Mucosa of rectum (tissue), 2 donors: ENCODE measurements around the gene SH3PXD2B.

Experiments
- H3K27ac ChIP-seq, 2 donors: one replicate each; pipeline ENCODE4 v1.7.0; 2013; ENCODE audit warnings: inconsistent platforms in 2 of 2, low read depth in 2 of 2, low read length in 2 of 2
- H3K27me3 ChIP-seq, 2 donors: one replicate each; pipeline ENCODE4 v1.7.0; 2013; ENCODE audit warnings: low read length in 2 of 2; ENCODE audit not compliant: control insufficient read depth in 2 of 2, insufficient read depth in 2 of 2
- H3K36me3 ChIP-seq, 2 donors: one replicate each; pipeline ENCODE4 v1.7.0; 2013; ENCODE audit warnings: low read length in 2 of 2; ENCODE audit not compliant: control insufficient read depth in 2 of 2, insufficient read depth in 2 of 2
- H3K4me1 ChIP-seq, 2 donors: one replicate each; pipeline ENCODE4 v1.7.0; 2013; ENCODE audit warnings: low read length in 2 of 2, mild to moderate bottlenecking in 1 of 2; ENCODE audit not compliant: control insufficient read depth in 2 of 2, insufficient read depth in 2 of 2
- H3K4me3 ChIP-seq, 2 donors: one replicate each; pipeline ENCODE4 v1.7.0; 2013; ENCODE audit warnings: low read length in 2 of 2
- H3K9ac ChIP-seq, 2 donors: one replicate each; pipeline ENCODE4 v1.7.0; 2013; ENCODE audit warnings: low read length in 2 of 2, low read depth in 1 of 2, mild to moderate bottlenecking in 1 of 2
- H3K9me3 ChIP-seq, 2 donors: one replicate each; pipeline ENCODE4 v1.7.0; 2013; ENCODE audit warnings: low read length in 2 of 2; ENCODE audit not compliant: control insufficient read depth in 2 of 2
- donor health status: healthy.
- donor health status: Normal muscosa, but diverticular disease.

The SH3PXD2B gene

DNA sequence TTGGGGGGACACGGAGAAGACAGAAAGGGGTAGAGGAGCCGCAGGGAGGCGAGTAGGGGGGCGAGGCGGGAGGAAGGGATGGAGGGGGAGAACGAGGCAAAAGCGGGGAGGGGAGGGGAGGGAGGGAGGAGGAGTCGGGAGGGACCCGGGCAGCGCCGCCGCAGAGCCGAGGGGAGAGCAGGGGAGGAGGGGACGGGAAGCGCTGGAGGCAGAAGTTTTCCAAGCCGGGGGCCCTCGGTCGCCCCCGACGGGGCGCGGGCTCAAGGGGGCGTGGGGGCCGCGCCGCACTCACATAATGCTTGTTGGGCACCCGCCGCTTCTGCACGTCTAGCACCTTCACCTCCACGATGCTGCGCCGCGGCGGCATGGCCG lies 353 bp downstream of the SH3PXD2B start:
- Histone ChIP-seq H3K4me3 (peak overlapping the region; percentile 79 to 81), H3K27ac (peak overlapping the region; percentile 78 to 82), H3K9ac (peak overlapping the region; percentile 74 to 85), H3K36me3 (no peaks in the 10 kb centered on the region), H3K4me1 (peaks cover 12 to 13% of the 10 kb centered on the region in 2 donors), H3K9me3 (no peaks in the 10 kb centered on the region), H3K27me3 (peaks cover 0 to 3% of the 10 kb centered on the region in 2 donors)

DNA sequence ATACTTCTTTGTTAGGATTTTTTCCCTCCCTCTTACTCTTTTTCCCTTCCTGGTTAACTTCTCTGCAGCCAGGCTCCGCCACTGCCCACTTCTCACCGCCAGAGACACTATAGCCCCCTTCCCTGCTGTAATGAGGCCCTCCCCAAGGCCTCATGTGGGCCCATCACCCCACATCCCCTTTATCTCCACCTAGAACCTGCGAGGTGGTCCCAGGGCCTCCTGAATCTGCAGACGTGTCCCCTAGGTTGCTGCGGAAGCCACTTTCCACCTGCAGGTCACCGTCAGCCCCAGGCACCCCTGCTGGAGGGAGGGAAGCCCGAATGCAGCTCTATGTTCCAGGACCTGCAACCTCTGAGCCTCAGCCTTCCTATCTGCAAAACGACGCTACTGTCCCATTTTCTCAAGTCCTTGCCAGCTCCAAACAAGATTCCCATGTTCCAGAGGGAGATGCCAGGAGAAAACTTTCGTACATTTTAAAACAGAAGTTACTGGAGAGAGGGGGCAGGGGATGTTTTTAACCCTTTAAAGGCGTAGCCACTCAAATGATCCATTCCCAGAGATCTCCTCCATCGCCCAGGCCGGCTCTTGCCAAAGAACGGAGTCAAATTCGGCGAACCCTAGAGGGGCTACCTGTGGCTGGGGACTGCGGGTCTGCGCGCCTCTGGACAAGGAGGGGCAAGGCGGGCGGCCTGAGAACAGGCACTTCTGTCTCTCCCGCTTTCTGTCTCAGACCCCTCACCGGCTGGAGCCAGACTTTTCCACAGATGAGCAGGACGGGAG lies 929 bp downstream of the SH3PXD2B start:
- peaks cover 12 to 13% of the 10 kb centered on the region in 2 donors for H3K4me1 ChIP-seq
- H3K9me3 ChIP-seq = no peaks in the 10 kb centered on the region
- H3K36me3 ChIP-seq = no peaks in the 10 kb centered on the region
- peak overlapping the region; percentile 79 to 81 for H3K4me3 ChIP-seq
- peaks cover 0 to 3% of the 10 kb centered on the region in 2 donors for H3K27me3 ChIP-seq
- H3K27ac ChIP-seq = peak overlapping the region; percentile 78 to 82
- H3K9ac ChIP-seq = peak overlapping the region; percentile 74 to 85

DNA sequence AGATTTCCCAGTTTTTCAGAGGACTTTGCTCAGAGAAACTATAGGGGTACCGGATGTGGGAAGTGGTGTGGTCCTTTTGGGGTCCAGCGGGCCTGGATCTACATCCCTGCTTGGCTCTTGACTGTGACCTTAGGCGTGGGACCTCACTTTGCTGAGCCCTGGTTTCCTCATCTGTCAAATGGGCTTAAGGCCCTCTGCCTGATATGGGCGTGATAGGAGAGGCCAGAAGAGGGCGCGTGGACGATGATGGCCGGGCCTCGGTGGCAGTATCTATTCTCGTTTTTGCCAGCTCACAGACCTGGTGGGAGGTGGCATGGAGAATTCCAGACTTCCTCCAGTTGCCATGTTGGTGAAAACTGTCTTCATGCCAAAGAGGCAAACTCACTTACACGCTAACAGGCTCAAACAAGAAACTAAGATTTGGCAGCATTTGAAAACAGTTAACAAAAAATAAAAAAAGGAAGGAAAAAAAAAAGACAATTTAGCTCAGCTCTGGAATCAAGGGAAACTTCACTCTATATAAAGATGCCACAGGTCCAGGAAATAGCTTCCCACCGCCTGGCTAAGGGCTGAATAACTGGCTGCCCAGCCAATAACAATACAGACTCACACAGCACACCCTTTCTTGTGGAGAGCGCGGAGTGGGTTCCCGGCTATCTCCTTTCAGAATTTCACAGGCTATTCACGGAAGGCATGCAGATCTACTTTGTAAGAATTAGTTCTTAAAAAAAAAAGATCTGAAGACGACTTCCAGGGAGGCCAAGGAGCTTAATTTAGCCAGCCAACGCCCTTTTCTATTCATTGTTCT lies 1.7 kb downstream of the SH3PXD2B start:
- Histone ChIP-seq H3K9me3 (no peaks in the 10 kb centered on the region), H3K9ac (peak overlapping the region in 1 of 2 donors; percentile 85), H3K36me3 (no peaks in the 10 kb centered on the region), H3K4me3 (peak overlapping the region; percentile 79 to 81), H3K27ac (peak overlapping the region; percentile 78 to 82), H3K4me1 (peaks cover 12 to 13% of the 10 kb centered on the region in 2 donors), H3K27me3 (peaks cover 0 to 3% of the 10 kb centered on the region in 2 donors)

DNA sequence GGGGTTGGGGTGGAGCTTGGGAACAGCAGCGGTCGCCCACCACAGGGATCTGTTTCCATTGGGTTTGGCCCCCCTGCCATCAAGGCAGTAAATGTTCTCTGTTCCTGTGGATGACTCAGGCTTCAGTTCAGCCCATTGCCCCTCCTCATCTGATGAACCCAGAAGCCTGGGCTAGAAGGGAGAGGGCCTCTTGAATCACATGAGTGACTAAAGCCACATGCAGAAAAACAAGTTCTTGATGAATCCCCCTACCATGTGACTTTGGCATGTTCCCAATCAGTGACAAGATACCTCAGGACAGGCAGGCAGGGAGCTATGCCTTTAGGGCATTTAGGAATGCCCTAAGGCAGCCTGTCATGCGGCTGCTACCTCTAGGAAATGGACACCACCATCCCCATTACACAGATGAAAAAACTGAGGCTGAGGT lies 2.5 kb downstream of the SH3PXD2B start:
- Histone ChIP-seq H3K4me3 (no peak overlapping the region), H3K27ac (peak overlapping the region; percentile 78 to 82), H3K9ac (no peak overlapping the region), H3K36me3 (no peaks in the 10 kb centered on the region), H3K4me1 (peaks cover 12 to 13% of the 10 kb centered on the region in 2 donors), H3K9me3 (no peaks in the 10 kb centered on the region), H3K27me3 (peaks cover 0 to 3% of the 10 kb centered on the region in 2 donors)

DNA sequence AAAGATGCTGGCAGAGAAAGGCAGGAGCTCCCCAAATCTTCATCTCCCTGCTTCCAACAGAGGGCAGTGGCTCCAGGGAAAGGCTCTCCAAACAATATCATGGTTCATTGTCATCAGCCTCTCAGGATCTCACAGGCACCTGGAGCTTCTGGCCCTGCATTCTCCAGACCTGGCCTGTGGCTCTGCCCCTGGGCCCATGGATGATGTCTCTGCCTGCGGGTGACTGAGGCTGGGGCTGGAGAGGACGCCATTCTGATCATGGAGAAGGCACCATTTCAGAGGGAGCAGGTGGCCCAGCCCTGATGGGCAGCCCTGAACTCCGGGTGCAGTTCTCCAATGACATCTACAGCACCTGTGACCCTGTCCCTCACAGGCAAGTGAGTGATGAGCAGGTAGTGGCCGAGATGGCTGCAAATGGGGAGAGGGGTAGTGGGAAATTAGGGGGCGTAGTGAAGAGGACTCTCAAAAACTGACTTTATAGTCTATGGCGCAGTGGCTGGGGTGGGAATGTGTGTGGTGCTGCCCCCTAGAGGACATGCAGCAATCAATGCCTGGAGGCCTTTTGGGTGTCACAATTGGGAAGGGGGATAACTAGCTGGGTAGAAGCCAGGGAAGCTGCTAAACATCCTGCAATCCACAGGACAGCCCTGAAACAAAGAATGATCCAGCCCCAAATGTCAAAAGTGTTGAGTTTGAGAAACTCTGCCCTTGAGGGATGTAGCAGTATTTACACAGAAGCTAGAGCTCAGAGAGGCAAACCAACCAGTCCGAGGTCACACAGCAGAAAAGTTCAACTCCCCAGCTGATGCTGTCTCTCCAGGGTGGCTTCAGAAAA lies 3.2 kb downstream of the SH3PXD2B start:
- Histone ChIP-seq H3K27me3 (peaks cover 0 to 3% of the 10 kb centered on the region in 2 donors), H3K9ac (peak overlapping the region in 1 of 2 donors; percentile 8), H3K4me1 (peaks cover 12 to 13% of the 10 kb centered on the region in 2 donors), H3K9me3 (no peaks in the 10 kb centered on the region), H3K4me3 (no peak overlapping the region), H3K27ac (peak overlapping the region in 1 of 2 donors; percentile 82), H3K36me3 (no peaks in the 10 kb centered on the region)

DNA sequence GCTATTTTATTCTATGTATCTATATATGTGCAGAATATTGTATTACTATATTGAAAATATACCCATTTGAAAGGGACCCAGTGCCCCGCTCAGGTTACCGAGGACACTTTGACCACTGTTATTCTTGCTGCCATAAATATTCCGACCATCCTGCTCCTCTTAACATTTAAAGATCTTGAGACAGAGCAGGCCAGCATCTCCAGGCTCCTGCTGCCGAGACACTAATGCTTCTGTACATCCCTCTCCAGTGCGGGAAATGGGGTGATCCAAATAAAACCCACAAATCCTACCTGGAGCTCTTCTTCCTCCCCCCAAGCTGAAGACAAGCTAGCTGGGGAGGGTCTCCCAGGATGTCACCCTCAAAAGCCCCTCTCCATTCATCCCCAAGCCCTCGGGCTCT lies 3.9 kb downstream of the SH3PXD2B start:
- H3K9ac ChIP-seq = no peak overlapping the region
- H3K9me3 ChIP-seq = no peaks in the 10 kb centered on the region
- H3K4me3 ChIP-seq = no peak overlapping the region
- peaks cover 12 to 13% of the 10 kb centered on the region in 2 donors for H3K4me1 ChIP-seq
- no peaks in the 10 kb centered on the region for H3K36me3 ChIP-seq
- peaks cover 0 to 3% of the 10 kb centered on the region in 2 donors for H3K27me3 ChIP-seq
- no peak overlapping the region for H3K27ac ChIP-seq

DNA sequence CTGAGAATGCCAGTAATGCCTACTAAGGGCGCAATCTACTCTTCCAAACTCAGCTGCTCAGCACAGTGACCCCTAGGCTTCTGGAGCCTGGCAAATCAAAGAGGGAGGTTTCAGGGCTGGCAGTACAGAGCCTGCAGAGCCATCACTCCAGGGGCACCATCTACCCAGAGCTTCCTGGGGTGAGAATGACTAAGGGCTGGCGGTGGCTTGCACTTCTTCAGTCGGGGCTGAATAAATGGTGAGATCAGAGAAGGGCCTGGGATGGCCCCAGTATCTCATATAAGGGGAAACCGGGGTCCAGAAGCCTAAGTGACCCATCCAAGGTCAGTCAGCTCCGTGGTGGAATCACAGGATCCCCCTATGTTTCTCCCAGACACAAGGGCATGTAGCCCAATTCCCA lies 5.3 kb downstream of the SH3PXD2B start:
- Histone ChIP-seq H3K4me1 (peaks cover 12 to 17% of the 10 kb centered on the region in 2 donors), H3K27me3 (no peaks in the 10 kb centered on the region), H3K9ac (no peak overlapping the region), H3K36me3 (no peaks in the 10 kb centered on the region), H3K9me3 (no peaks in the 10 kb centered on the region), H3K4me3 (no peak overlapping the region), H3K27ac (no peak overlapping the region)

DNA sequence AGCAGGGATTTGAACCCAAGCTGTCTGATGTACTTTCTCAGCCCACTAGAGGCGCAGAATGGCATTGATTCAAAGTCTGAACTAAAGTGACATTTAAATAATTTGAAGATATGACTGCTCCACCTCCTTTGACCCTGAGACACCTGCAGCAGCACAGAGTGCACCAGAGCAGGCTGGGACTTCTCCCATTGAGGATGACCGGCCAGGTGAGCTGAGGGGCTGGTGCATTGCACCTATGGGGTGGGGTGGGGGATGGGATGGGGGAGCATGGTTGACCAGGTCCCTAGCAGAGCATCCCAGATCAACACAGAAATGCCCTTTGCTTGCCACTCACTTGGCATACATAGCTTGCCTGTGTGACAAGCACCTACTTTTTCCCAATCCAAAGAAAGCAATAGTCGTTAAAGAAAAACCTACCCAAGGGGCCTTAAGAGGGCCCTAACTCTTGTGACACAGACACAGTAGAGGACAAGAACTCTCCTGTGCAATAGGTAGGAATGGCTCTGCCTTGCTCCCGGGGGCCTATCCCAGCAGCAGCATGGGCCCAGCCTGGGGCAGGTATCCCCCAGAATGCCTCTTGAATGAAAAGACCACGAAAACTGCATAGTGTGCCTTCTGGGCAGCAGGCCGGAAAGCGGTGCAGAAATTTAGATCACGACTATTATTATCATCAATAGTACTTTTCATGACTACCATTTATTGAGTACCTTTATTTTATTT lies 6.5 kb downstream of the SH3PXD2B start:
- H3K27me3 ChIP-seq = no peaks in the 10 kb centered on the region
- no peaks in the 10 kb centered on the region for H3K9me3 ChIP-seq
- no peak overlapping the region for H3K27ac ChIP-seq
- no peak overlapping the region for H3K9ac ChIP-seq
- peaks cover 10 to 11% of the 10 kb centered on the region in 2 donors for H3K4me1 ChIP-seq
- H3K4me3 ChIP-seq = no peak overlapping the region
- no peaks in the 10 kb centered on the region for H3K36me3 ChIP-seq

DNA sequence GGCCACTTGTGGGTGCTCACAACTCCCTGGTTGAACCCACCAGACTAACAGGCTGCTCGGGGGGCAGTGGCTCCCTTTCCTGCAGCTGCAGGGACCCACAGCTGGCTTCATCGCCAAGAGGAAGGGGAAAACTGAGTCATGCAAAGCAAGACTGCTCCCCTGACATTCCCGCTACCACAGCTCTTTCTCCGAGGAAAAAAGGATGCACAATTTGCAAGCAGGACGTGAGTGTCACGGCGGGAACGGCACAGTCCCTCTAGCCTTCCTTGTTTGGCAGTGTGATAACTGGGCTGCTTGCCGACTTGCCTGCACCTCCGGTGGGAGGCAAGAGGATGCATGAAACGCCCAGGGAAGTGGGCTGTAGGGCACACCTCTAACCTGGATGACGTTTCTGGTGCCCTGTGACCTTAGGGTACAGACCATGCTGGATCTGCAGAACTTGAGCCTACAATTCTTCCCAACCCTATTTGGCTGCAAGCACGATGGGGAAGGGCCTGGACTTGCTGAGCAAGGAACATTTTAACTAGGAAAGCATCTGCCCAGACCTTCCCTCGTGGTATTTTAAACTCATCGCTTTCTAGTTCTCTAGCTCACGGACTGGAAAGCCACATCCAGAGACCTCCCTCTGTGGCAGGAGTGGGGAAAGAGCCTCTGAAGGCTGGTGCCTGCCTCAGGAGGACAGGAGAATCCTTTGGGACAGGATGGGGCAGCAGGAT lies 7.8 kb downstream of the SH3PXD2B start:
- Histone ChIP-seq H3K9me3 (no peaks in the 10 kb centered on the region), H3K27me3 (no peaks in the 10 kb centered on the region), H3K9ac (no peak overlapping the region), H3K36me3 (no peaks in the 10 kb centered on the region), H3K27ac (no peak overlapping the region), H3K4me3 (no peak overlapping the region), H3K4me1 (peaks cover 7 to 10% of the 10 kb centered on the region in 2 donors)
